GM19025 (cell line): ENCODE data around the gene MARK4.

Experiments
- ATAC-seq: cut with Tn5 transposase; IDR thresholded peaks from one replicate; pipeline ENCODE4 v1.9.1; 2021; ENCODE audit warnings: mild to moderate bottlenecking, low read depth, moderate library complexity; ENCODE audit not compliant: unreplicated experiment

MARK4 gene

DNA sequence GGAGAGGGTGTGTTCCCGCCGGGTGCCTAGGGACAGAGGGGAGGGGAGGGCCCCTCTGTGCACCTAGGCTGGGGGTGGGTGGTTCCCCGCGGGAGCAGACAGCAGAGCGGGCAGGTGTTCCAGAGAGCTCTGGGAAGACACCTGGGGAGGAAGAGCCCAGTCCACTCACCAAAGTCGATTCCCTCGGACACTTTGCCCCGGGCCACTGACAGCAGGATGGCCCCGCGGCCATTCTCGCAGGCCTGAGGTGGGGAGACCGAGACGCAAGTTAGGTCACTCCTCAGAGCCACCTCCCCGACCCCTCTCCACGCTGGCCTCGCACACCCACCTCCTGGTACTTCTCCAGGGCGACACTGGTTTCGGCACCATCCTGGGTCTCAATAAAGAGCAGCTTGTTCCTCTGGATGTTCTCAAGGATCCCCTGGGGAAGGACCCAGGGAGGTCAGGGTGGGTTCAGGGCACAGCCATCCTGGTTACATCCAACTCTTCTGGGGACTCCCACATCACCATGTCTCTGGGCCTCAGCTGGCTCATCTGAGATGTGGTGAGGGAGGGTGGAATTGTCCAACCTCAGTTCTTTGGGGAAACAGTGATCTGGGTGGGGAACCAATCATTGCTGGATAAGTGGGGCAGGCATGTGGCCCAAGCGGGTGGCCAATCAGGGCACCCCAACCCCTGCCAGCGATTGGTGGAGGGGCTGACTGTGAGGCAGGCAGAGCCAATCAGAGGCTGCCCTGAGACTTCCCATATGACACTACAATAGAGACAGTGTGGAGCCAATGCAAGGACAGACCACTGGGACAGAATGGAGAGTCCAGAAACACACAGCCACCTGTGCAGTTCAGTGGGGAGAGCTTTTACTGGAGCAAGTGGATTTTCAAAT lies 102.1 kb downstream of the MARK4 start:
- no peak for ATAC-seq

DNA sequence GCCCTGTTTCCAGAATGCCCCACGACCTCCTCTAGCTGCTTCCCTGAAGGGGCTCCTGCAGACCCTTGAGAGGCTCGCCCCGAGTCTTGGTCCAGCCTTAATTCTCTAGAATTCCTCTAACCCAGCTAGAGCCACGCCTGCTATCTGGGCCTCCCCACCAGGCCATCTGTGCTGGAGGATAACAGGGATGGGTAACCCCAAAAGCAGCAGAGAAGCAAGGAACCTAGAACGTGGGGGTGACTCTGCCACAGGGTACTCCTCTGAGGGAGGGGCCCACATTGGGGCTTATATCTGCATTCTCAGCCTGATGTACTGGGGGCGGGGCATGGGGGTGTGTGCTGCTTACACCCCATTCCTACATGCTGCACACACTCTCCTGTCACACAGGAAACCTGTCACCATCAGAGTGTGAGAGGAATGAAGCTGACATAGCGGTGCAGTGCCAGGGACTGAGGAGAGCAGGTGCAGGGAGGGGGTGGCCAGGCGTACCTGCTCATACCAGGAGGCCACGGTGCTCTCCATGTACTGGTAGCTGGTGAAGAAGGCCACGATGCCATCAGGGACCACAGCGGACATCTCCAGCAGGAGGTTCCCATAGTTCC lies 103.3 kb downstream of the MARK4 start:
- ATAC-seq = no peak
